Adipocyte (in vitro differentiated cells): ENCODE measurements around the gene SARDH.

Experiments
- DNase-seq: peaks from one replicate; pipeline ENCODE4 v3.0.0-alpha.2; 2015; ENCODE audit warnings: low read depth
- H3K27me3 ChIP-seq: replicated peaks from 2 replicates; pipeline ENCODE4 v1.7.0; 2013; ENCODE audit warnings: mild to moderate bottlenecking, low read length, moderate library complexity; ENCODE audit not compliant: control insufficient read depth, insufficient read depth
- H3K36me3 ChIP-seq: 2 replicates; pipeline ENCODE4 v1.7.0; 2013; ENCODE audit warnings: low read length, mild to moderate bottlenecking, moderate library complexity; ENCODE audit not compliant: control insufficient read depth, insufficient read depth, severe bottlenecking
- H3K4me1 ChIP-seq: 2 replicates; pipeline ENCODE4 v1.7.0; 2013; ENCODE audit warnings: mild to moderate bottlenecking, low read length, moderate library complexity; ENCODE audit not compliant: control insufficient read depth, insufficient read depth
- H3K4me3 ChIP-seq: 2 replicates; pipeline ENCODE4 v1.7.0; 2013; ENCODE audit warnings: mild to moderate bottlenecking, low read length, moderate library complexity
- H3K9ac ChIP-seq: 2 replicates; pipeline ENCODE4 v1.7.0; 2013; ENCODE audit warnings: mild to moderate bottlenecking, low read length, moderate library complexity
- H3K9me3 ChIP-seq: 2 replicates; pipeline ENCODE4 v1.7.0; 2013; ENCODE audit warnings: mild to moderate bottlenecking, low read length, moderate library complexity; ENCODE audit not compliant: control insufficient read depth

SARDH gene

DNA sequence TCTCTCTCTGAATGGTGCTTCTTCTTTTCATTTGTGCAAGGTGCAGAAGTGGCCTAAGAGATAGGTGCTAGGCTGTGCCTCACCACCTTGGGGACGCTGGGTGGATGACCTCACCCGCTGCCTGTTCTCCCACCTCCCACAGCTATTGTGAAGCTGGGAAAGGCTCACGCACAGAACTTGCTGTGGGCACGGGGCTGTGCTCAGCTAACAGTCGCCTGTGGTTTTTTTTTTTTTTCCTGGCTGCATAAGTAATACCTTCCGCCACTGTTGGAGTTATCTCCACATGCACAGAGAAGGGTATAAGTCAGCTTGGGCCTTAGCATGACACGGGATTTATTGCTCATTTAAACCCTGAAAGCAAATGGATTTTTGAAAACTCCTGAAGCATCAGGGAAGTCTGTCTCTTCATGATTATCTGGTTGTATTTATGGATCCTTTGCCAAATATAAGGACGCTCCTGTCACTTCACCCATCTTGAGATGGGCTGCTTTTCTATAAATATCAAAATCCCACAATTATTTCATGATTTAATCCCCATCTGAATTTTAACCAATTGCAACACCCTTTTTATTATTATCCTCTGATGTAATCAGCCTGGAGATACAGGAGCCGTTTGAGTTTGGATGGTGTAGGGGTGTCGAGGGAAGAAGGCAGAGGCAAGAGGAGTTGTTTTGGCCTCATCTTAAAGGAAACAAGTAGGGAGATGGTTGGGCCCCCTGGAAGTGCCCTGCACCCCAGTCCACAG lies 93.0 kb downstream of the SARDH start:
- DNase-seq: no peak
- no peaks in the 10 kb centered on the region for H3K36me3 ChIP-seq
- no peaks in the 10 kb centered on the region for H3K4me1 ChIP-seq
- H3K9ac ChIP-seq: no peak overlapping the region
- H3K9me3 ChIP-seq: no peaks in the 10 kb centered on the region
- peaks cover 82% of the 10 kb centered on the region for H3K27me3 ChIP-seq
- no peak overlapping the region for H3K4me3 ChIP-seq

DNA sequence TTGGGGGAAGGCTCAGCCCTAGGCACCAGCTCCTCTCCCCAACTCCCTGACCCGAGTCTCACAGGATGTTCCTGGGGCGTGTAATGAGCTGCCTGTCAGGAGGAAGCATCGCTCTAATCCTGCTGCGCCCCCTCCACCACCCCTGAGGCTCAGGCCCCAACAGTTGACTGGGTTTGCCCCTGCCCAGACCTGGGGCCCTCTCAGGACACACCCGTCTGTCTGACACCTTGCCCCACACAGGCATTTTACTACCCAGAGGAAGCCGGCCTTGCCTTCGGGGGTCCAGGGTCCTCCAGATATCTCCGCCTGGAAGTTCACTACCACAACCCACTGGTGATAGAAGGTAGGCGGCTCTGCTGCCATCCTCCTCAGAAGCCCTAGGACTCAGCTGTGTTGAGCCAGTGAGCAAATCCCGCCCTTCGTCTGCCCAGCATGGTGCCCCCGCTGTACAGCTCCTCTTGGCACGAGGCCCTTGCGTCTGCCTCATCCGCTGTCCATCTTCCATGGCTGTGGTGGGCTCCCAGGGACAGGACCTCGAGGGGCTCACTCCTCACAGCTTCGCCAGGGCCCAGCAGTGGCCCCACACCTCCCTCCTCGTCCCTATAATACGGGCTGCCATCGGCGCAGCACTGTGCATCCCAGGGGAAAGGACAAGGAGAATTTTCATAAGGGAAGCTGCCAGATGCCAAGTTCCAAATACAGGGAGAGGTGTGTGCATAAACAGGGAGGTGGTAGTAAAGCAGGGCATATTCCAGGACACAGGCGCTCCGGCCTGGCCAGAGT lies 94.0 kb downstream of the SARDH start:
- DNase-seq: no peak
- H3K27me3 ChIP-seq: peaks cover 82% of the 10 kb centered on the region
- H3K9me3 ChIP-seq: no peaks in the 10 kb centered on the region

DNA sequence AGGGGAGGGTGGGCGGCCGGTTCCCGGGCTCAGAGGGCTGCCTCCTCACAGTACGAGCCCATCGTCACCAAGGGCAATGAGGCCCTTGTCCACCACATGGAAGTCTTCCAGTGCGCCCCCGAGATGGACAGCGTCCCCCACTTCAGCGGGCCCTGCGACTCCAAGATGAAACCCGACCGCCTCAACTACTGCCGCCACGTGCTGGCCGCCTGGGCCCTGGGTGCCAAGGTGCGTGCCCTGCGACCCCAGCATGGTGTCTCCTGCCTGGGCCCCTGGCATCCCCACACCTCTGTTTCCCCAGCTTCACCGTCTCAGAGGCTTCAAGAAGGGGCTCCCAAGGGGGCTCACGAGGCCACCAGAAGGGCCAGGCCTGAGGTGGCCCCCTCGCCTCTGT lies 94.8 kb downstream of the SARDH start:
- H3K9me3 ChIP-seq: no peaks in the 10 kb centered on the region
- H3K4me3 ChIP-seq: no peak overlapping the region
- H3K27me3 ChIP-seq: peaks cover 81% of the 10 kb centered on the region
- no peaks in the 10 kb centered on the region for H3K36me3 ChIP-seq
- H3K9ac ChIP-seq: no peak overlapping the region
- no peak for DNase-seq
- H3K4me1 ChIP-seq: no peaks in the 10 kb centered on the region

More for the DNA sequence above, 94.0 kb downstream of the SARDH start:
- H3K9ac ChIP-seq: no peak overlapping the region
- no peaks in the 10 kb centered on the region for H3K4me1 ChIP-seq
- no peak overlapping the region for H3K4me3 ChIP-seq
- no peaks in the 10 kb centered on the region for H3K36me3 ChIP-seq

DNA sequence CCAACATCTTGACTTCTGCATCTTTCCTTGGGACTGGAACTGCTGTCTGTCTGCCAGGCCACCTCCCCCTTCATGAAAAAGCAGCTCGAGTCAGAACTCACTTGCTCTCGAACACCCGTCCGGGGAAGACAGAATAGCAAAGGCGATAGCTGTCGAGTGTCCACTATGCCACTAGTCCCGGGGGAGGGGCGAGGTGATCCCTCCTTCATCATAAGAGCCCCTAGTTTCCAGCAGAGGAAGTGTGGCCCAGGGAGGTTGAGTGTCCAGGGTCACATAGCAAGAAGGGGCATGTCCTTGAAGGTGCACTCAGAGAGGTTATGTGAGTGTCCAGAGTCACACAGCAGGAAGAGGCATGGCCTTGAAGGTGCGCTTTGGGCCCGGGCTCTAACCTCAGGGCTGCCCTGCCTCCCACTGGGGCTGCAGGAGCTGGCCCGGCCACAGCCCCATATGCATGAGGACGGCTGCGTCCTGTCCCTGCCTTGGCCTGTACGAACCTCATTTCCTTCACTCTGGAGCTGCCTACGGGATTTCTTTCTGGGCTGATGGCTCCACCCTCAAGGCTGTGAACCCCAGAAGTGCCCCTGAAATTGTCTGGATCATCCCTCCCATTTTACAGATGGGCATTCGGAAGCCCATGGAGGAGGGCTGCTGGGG lies 95.3 kb downstream of the SARDH start:
- Histone ChIP-seq H3K9ac (no peak overlapping the region), H3K27me3 (peaks cover 79% of the 10 kb centered on the region), H3K4me1 (no peaks in the 10 kb centered on the region), H3K36me3 (no peaks in the 10 kb centered on the region), H3K4me3 (no peak overlapping the region), H3K9me3 (no peaks in the 10 kb centered on the region)
- DNase-seq: no peak

DNA sequence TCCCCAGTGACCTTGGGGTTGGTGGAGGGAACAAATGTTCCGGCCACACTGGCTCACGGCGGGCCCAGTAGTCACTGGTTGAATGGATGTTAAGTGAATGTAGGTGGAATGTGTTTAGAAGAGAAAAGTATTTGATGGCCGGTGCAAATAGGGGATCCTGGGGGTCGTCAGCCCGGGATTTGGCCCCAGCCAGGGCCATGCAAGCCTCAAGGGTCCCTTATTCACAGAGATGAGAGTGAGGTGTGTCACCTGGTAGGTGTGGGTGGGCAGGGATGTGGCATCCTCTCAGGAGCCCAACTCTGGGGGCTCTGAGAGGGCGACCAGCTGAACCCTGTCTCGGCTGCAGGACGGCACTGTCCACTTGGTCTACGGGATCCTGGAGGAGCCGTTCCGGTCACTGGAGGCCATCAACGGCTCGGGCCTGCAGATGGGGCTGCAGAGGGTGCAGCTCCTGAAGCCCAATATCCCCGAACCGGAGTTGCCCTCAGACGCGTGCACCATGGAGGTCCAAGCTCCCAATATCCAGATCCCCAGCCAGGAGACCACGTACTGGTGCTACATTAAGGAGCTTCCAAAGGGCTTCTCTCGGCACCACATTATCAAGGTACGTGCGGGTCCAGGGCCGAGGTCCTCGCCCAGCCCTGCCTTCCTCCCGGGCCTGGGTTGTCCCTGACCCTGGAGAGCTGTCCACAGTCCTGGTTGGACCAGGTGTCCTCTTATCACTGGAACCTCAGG lies 96.1 kb downstream of the SARDH start:
- H3K27me3 ChIP-seq: peaks cover 79% of the 10 kb centered on the region

DNA sequence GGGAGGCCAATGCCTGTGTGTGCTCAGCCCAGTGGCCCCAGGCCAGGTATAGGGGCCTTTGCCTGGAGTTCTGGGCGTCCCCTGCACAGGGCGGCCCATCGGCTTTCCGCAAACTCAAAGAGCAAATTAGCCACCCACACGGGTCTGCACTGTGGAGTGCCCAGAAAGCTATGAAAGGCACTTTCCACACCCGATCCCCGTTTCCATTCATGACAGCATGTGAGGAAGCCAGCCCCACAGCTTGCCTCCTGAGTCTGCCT lies 96.8 kb downstream of the SARDH start:
- Histone ChIP-seq H3K36me3 (no peaks in the 10 kb centered on the region), H3K27me3 (peaks cover 82% of the 10 kb centered on the region), H3K4me1 (no peaks in the 10 kb centered on the region), H3K4me3 (no peak overlapping the region), H3K9me3 (no peaks in the 10 kb centered on the region), H3K9ac (no peak overlapping the region)
- DNase-seq: no peak

More for the DNA sequence above, 96.1 kb downstream of the SARDH start:
- DNase-seq: no peak
- no peak overlapping the region for H3K9ac ChIP-seq
- no peaks in the 10 kb centered on the region for H3K4me1 ChIP-seq
- H3K36me3 ChIP-seq: no peaks in the 10 kb centered on the region
- no peak overlapping the region for H3K4me3 ChIP-seq
- H3K9me3 ChIP-seq: no peaks in the 10 kb centered on the region

DNA sequence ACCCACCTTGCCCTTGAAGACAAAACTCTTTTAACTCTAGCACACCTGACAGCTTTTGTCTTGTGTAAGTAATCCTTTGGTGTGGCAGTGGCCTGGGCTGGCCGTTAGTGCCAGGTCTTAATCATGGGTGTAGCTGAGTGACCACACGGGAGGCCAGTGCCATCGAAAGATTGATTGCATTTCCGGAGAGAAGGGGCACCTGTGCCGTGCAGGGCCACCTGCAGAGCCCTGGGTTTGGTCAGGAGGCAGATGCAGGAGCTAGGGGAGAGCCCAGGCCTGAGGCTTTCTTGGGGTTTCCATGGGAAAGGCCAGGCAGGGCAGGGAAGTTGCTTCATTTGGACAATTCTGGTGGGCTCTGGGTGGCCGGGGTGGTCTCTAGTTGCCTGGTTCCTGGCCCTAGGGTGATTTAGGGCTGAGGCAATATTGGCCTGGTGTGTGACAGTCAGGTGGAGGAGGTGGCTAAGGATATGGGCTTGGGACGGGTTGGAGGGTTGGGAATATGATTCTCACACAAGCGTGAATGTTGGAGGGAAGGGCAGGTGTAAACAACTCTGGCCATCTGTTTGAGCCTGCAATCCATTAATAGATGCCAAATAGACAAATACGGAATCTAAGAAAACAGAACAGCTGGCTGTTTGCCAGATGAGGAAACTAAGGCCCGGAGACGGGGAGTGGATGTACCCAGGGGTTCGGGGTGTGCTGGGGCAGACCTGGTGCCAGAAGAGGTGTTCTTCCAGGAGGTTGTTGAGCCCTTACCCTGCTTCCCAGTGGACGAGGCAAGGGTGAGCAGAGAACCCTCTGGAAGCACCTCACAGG lies 97.4 kb downstream of the SARDH start:
- Histone ChIP-seq H3K4me3 (no peak overlapping the region), H3K4me1 (no peaks in the 10 kb centered on the region), H3K9me3 (no peaks in the 10 kb centered on the region), H3K36me3 (no peaks in the 10 kb centered on the region), H3K27me3 (peaks cover 82% of the 10 kb centered on the region), H3K9ac (no peak overlapping the region)
- no peak for DNase-seq

DNA sequence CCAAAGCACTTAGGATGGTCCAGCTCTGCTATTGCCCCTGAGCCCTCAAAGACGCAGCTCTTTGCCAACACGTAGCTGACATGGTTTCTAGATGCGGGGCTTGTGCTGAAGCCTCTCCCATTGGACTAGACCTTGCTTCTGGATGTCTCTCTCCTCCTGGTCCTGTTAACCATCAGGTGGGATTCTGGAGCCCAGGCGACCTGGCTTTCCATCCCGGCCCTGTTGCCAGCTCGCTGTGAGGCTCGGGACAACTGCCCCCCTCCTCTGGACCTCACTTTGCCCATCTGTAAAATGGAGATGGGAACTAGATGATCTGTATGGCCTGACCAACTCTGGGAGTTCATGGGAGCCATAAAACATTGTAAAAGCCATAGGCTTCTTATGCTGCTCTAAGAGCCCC lies 98.0 kb downstream of the SARDH start:
- Histone ChIP-seq H3K27me3 (peaks cover 84% of the 10 kb centered on the region), H3K9ac (no peak overlapping the region), H3K36me3 (no peaks in the 10 kb centered on the region), H3K9me3 (no peaks in the 10 kb centered on the region), H3K4me3 (no peak overlapping the region), H3K4me1 (no peaks in the 10 kb centered on the region)
- no peak for DNase-seq

DNA sequence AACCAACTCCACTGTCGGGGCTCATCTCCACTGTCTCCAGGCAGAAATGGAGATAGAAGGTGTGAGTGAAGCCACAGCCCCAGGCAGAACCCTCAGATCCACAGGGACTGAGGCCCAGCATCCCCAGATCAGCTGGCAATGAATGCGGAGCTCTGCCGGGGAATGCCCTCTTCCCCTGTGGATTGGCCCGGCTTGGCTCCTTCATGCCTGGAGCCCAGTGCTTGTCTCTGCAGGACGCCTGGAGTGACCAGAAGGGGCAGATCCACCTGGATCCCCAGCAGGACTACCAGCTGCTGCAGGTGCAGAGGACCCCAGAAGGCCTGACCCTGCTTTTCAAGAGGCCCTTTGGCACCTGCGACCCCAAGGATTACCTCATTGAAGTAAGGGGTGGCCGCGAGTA lies 98.5 kb downstream of the SARDH start:
- DNase-seq: no peak
- no peaks in the 10 kb centered on the region for H3K36me3 ChIP-seq
- no peak overlapping the region for H3K4me3 ChIP-seq
- no peaks in the 10 kb centered on the region for H3K9me3 ChIP-seq
- no peaks in the 10 kb centered on the region for H3K4me1 ChIP-seq
- H3K27me3 ChIP-seq: peaks cover 85% of the 10 kb centered on the region
- no peak overlapping the region for H3K9ac ChIP-seq

DNA sequence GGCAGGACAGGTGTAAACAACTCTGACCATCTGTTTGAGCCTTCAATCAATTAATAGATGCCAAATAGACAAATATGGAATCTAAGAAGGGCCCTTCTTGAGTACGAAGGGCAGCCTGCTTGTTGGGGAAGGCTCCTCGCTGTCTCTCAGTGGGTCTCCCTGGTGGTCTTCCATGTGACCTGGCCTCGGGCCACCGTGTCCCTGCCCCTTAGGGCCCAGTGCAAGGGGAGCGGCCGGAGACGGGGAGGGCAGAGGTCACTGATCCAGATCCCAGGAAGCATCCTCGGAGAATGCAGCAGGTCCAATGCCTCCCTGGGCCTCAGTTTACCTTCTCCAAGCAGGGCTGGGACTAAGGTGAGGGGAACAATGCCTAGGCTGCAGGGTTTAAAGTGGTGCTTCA lies 99.4 kb downstream of the SARDH start:
- DNase-seq: no peak
- Histone ChIP-seq H3K9me3 (no peaks in the 10 kb centered on the region), H3K4me3 (no peak overlapping the region), H3K4me1 (no peaks in the 10 kb centered on the region), H3K27me3 (peaks cover 85% of the 10 kb centered on the region), H3K36me3 (no peaks in the 10 kb centered on the region), H3K9ac (no peak overlapping the region)
